T-helper 1 cell treated with Interleukin-12 subunit alpha and Interleukin-12 subunit beta and Interleukin-4 antibody, amounts not matched to agents 30 μg/mL and 1 μg/mL, for 36 hours (primary cell): ENCODE measurements around the gene SDK2.
"Not testable (repeated sequence)": the region's sequence is repeated elsewhere in the genome, so short reads cannot be mapped to it uniquely, and the experiment has no call there.

ENCODE experiments used
- H3K27ac Mint-ChIP-seq: one replicate; pipeline ENCODE4 v1.8.0; 2021; ENCODE audit warnings: mild to moderate bottlenecking, mixed read lengths
- H3K27me3 Mint-ChIP-seq: one replicate; pipeline ENCODE4 v1.8.0; 2021; ENCODE audit warnings: low read depth, mixed read lengths
- H3K36me3 Mint-ChIP-seq: one replicate; pipeline ENCODE4 v1.8.0; 2021; ENCODE audit warnings: low read depth, mixed read lengths
- H3K4me1 Mint-ChIP-seq: one replicate; pipeline ENCODE4 v1.8.0; 2021; ENCODE audit warnings: low read depth, mixed read lengths
- H3K4me3 Mint-ChIP-seq: one replicate; pipeline ENCODE4 v1.8.0; 2021; ENCODE audit warnings: mild to moderate bottlenecking, moderate library complexity, mixed read lengths
- H3K9me3 Mint-ChIP-seq: one replicate; pipeline ENCODE4 v1.8.0; 2021; ENCODE audit warnings: mixed read lengths

Gene SDK2

GRCh38 chr17:73333445-73333844 lies 310.8 kb downstream of the SDK2 start:
- H3K27ac Mint-ChIP-seq, H3K27me3 Mint-ChIP-seq, H3K36me3 Mint-ChIP-seq, H3K4me3 Mint-ChIP-seq, H3K9me3 Mint-ChIP-seq, H3K4me1 Mint-ChIP-seq: not testable (repeated sequence)

GRCh38 chr17:73331060-73331459 lies 313.2 kb downstream of the SDK2 start:
- Mint-ChIP-seq H3K4me1 (no peaks in the 10 kb centered on the region), H3K36me3 (no peaks in the 10 kb centered on the region), H3K9me3 (no peaks in the 10 kb centered on the region), H3K27ac (no peak overlapping the region), H3K27me3 (no peaks in the 10 kb centered on the region), H3K4me3 (no peak overlapping the region)

GRCh38 chr17:73327676-73328075 lies 316.6 kb downstream of the SDK2 start:
- Mint-ChIP-seq H3K36me3 (no peaks in the 10 kb centered on the region), H3K27ac (no peak overlapping the region), H3K27me3 (no peaks in the 10 kb centered on the region), H3K4me3 (no peak overlapping the region), H3K9me3 (no peaks in the 10 kb centered on the region), H3K4me1 (no peaks in the 10 kb centered on the region)

GRCh38 chr17:73325527-73325842 lies 318.8 kb downstream of the SDK2 start:
- Mint-ChIP-seq H3K4me1 (no peaks in the 10 kb centered on the region), H3K27ac (no peak overlapping the region), H3K36me3 (no peaks in the 10 kb centered on the region), H3K9me3 (no peaks in the 10 kb centered on the region), H3K4me3 (no peak overlapping the region), H3K27me3 (no peaks in the 10 kb centered on the region)

GRCh38 chr17:73324711-73325526 lies 319.3 kb downstream of the SDK2 start:
- no peak overlapping the region for H3K4me3 Mint-ChIP-seq
- H3K4me1 Mint-ChIP-seq, result no peaks in the 10 kb centered on the region
- no peaks in the 10 kb centered on the region for H3K36me3 Mint-ChIP-seq
- H3K27ac Mint-ChIP-seq, result no peak overlapping the region
- no peaks in the 10 kb centered on the region for H3K27me3 Mint-ChIP-seq
- H3K9me3 Mint-ChIP-seq, result no peaks in the 10 kb centered on the region

- H3K4me3 Mint-ChIP-seq, result no peak overlapping the region
- no peak overlapping the region for H3K27ac Mint-ChIP-seq
- H3K9me3 Mint-ChIP-seq, result no peaks in the 10 kb centered on the region
- H3K4me1 Mint-ChIP-seq, result no peaks in the 10 kb centered on the region
- no peaks in the 10 kb centered on the region for H3K27me3 Mint-ChIP-seq
- H3K36me3 Mint-ChIP-seq, result no peaks in the 10 kb centered on the region
Observed at GRCh38 chr17:73324160-73324475, 320.1 kb downstream of the SDK2 start.

GRCh38 chr17:73323409-73324159 lies 320.7 kb downstream of the SDK2 start:
- Mint-ChIP-seq H3K27me3 (no peaks in the 10 kb centered on the region), H3K4me3 (no peak overlapping the region), H3K27ac (no peak overlapping the region), H3K36me3 (no peaks in the 10 kb centered on the region), H3K4me1 (no peaks in the 10 kb centered on the region), H3K9me3 (no peaks in the 10 kb centered on the region)

- H3K27ac Mint-ChIP-seq, result no peak overlapping the region
- H3K27me3 Mint-ChIP-seq, result no peaks in the 10 kb centered on the region
- H3K9me3 Mint-ChIP-seq, result no peaks in the 10 kb centered on the region
Observed at GRCh38 chr17:73320601-73321264, 323.5 kb downstream of the SDK2 start.

GRCh38 chr17:73319766-73320165 lies 324.5 kb downstream of the SDK2 start:
- Mint-ChIP-seq H3K4me3 (no peak overlapping the region), H3K4me1 (no peaks in the 10 kb centered on the region), H3K36me3 (no peaks in the 10 kb centered on the region), H3K27ac (no peak overlapping the region), H3K9me3 (no peaks in the 10 kb centered on the region), H3K27me3 (no peaks in the 10 kb centered on the region)

More at GRCh38 chr17:73320601-73321264, 323.5 kb downstream of the SDK2 start:
- H3K4me1 Mint-ChIP-seq, result no peaks in the 10 kb centered on the region
- no peaks in the 10 kb centered on the region for H3K36me3 Mint-ChIP-seq
- H3K4me3 Mint-ChIP-seq, result no peak overlapping the region

GRCh38 chr17:73318836-73319235 lies 325.4 kb downstream of the SDK2 start:
- H3K4me1 Mint-ChIP-seq, result no peaks in the 10 kb centered on the region
- H3K4me3 Mint-ChIP-seq, result no peak overlapping the region
- no peaks in the 10 kb centered on the region for H3K27me3 Mint-ChIP-seq
- no peaks in the 10 kb centered on the region for H3K36me3 Mint-ChIP-seq
- H3K9me3 Mint-ChIP-seq, result no peaks in the 10 kb centered on the region
- no peak overlapping the region for H3K27ac Mint-ChIP-seq

GRCh38 chr17:73318427-73318813 lies 325.8 kb downstream of the SDK2 start:
- Mint-ChIP-seq H3K9me3 (no peaks in the 10 kb centered on the region), H3K27ac (no peak overlapping the region), H3K4me3 (no peak overlapping the region), H3K36me3 (no peaks in the 10 kb centered on the region), H3K4me1 (no peaks in the 10 kb centered on the region), H3K27me3 (peaks cover 2% of the 10 kb centered on the region)

- no peaks in the 10 kb centered on the region for H3K9me3 Mint-ChIP-seq
- no peaks in the 10 kb centered on the region for H3K4me1 Mint-ChIP-seq
- no peak overlapping the region for H3K4me3 Mint-ChIP-seq
- H3K36me3 Mint-ChIP-seq, result no peaks in the 10 kb centered on the region
- H3K27ac Mint-ChIP-seq, result no peak overlapping the region
- peaks cover 5% of the 10 kb centered on the region for H3K27me3 Mint-ChIP-seq
Observed at GRCh38 chr17:73317513-73318426, 326.5 kb downstream of the SDK2 start.

GRCh38 chr17:73316919-73317505 lies 327.2 kb downstream of the SDK2 start:
- H3K27me3 Mint-ChIP-seq, result peaks cover 5% of the 10 kb centered on the region
- H3K4me3 Mint-ChIP-seq, result no peak overlapping the region
- no peak overlapping the region for H3K27ac Mint-ChIP-seq
- no peaks in the 10 kb centered on the region for H3K36me3 Mint-ChIP-seq
- H3K9me3 Mint-ChIP-seq, result no peaks in the 10 kb centered on the region
- no peaks in the 10 kb centered on the region for H3K4me1 Mint-ChIP-seq

GRCh38 chr17:73315471-73315870 lies 328.8 kb downstream of the SDK2 start:
- no peak overlapping the region for H3K4me3 Mint-ChIP-seq
- H3K27me3 Mint-ChIP-seq, result peaks cover 5% of the 10 kb centered on the region
- H3K4me1 Mint-ChIP-seq, result peaks cover 3% of the 10 kb centered on the region
- no peaks in the 10 kb centered on the region for H3K36me3 Mint-ChIP-seq
- no peak overlapping the region for H3K27ac Mint-ChIP-seq
- no peaks in the 10 kb centered on the region for H3K9me3 Mint-ChIP-seq
